Measurements from ENCODE around the gene XPO6.

Gene XPO6

GRCh38 chr16:28068976-28069375, 142.8 kb downstream of the XPO6 start:
- Histone ChIP-seq H3K27me3 (ENCODE audit: control insufficient read depth, insufficient read depth, low read length) (peaks cover 11% of the 10 kb centered on the region), H3K4me1 (ENCODE audit: control insufficient read depth, insufficient read depth, low read length) (no peaks in the 10 kb centered on the region), H3K4me3 (ENCODE audit: low read length) (no peak overlapping the region), H3K36me3 (ENCODE audit: control insufficient read depth, insufficient read depth, low read length) (no peaks in the 10 kb centered on the region), H3K9me3 (ENCODE audit: control insufficient read depth, low read length) (no peaks in the 10 kb centered on the region), H3K9ac (ENCODE audit: low read length) (no peak overlapping the region)

DNA sequence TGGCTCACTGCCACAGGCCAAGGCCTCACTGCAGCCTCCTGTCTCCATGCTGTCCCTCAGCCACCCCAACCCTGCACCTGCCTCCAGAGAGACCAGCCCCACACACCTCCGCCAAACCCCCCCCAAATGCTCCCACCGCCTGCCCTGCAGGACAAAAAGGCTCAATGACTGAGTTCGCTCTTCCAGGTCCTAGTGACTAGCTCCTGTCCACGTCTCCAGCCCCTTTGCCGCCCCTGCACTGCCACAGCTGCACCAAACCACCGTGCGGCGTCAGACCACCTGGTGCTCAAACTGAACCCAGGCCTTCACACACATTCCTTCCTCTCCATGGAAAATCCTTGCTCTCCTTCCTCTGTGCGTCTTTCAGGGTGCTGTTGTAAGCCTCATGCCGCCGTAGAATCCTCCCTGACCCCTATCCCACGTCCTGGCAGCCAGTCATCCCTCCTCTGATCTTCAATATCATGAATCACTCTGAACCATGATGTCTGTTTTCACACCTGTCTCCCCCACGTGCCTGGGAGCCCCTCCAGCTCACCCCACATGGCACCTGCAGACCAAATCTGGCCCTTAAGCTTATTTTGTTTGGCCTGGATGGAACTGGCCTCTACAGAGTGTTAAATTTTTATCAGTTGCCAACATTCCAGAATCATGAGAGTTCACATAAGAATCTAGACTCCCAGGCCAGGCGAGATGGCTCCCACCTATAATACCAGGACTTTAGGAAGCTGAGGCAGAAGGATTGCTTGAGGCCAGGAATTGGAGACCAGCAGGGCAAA, 144.0 kb downstream of the XPO6 start:
- Histone ChIP-seq H3K27me3 (ENCODE audit: control insufficient read depth, insufficient read depth, low read length) (peaks cover 15% of the 10 kb centered on the region), H3K9me3 (ENCODE audit: control insufficient read depth, low read length) (no peaks in the 10 kb centered on the region), H3K4me1 (ENCODE audit: control insufficient read depth, insufficient read depth, low read length) (no peaks in the 10 kb centered on the region), H3K9ac (ENCODE audit: low read length) (no peak overlapping the region), H3K36me3 (ENCODE audit: control insufficient read depth, insufficient read depth, low read length) (no peaks in the 10 kb centered on the region), H3K4me3 (ENCODE audit: low read length) (no peak overlapping the region)

- Histone ChIP-seq H3K4me3 (ENCODE audit: low read length) (no peak overlapping the region), H3K36me3 (ENCODE audit: control insufficient read depth, insufficient read depth, low read length) (no peaks in the 10 kb centered on the region), H3K9ac (ENCODE audit: low read length) (no peak overlapping the region), H3K27me3 (ENCODE audit: control insufficient read depth, insufficient read depth, low read length) (peaks cover 36% of the 10 kb centered on the region), H3K9me3 (ENCODE audit: control insufficient read depth, low read length) (no peaks in the 10 kb centered on the region), H3K4me1 (ENCODE audit: control insufficient read depth, insufficient read depth, low read length) (no peaks in the 10 kb centered on the region)
Measured at GRCh38 chr16:28064706-28065249, 147.0 kb downstream of the XPO6 start.

DNA sequence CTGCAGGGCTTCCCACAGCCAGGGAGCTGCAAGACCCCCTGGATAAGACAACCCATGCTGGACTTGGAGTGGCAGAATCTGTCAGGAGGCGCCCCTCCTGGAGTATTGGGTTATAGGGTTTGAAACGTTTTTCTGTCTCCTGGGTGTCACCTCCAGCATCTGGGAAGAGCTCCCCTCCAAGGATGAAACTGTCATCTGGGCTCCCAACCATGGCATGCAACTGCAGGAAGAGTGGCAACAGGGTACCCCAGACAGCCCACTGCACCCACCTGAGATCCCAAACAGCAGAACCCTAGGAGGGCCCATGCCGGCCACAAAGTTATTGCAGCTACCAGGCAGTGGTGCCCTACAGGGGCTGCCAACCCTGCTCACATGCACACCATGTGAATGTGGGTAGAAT, 147.6 kb downstream of the XPO6 start:
- H3K9ac ChIP-seq (ENCODE audit: low read length): no peak overlapping the region
- H3K9me3 ChIP-seq (ENCODE audit: control insufficient read depth, low read length): no peaks in the 10 kb centered on the region
- no peaks in the 10 kb centered on the region for H3K36me3 ChIP-seq (ENCODE audit: control insufficient read depth, insufficient read depth, low read length)
- peaks cover 39% of the 10 kb centered on the region for H3K27me3 ChIP-seq (ENCODE audit: control insufficient read depth, insufficient read depth, low read length)
- H3K4me3 ChIP-seq (ENCODE audit: low read length): no peak overlapping the region
- H3K4me1 ChIP-seq (ENCODE audit: control insufficient read depth, insufficient read depth, low read length): no peaks in the 10 kb centered on the region

DNA sequence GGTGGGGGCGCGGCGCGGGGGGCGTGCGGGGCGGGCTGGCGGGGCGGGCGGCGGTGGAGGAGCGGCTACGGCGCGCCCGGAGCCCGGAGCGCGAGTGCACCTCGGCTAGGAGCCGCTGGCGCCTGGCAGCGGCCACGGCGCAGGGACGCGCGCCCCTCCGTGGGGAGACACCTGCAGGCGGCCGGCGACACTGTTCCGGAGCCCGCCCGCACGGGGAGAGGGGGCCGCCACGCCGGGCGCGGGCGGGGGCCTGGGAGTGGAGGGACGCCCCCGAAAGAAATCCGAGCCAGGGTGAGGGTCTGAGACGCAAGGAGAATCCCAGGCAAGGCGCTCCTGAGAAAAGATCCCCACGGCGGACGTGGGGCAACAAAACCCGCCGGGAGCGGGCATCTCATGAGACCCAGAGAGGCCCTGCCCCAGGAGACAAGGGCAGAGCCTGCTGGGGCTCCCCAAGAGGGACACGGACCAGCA, 148.1 kb downstream of the XPO6 start, which contains the start of gene GSG1L:
TSS of gene GSG1L (minus strand) at position 124 of the 471 bp plus-strand sequence. CDS start 290 bp downstream, outside the sequence.
- H3K4me3 ChIP-seq (ENCODE audit: low read length): no peak within 1 kb of the TSS
- no peaks in the 10 kb centered on the region for H3K36me3 ChIP-seq (ENCODE audit: control insufficient read depth, insufficient read depth, low read length)
- peaks cover 43% of the 10 kb centered on the region for H3K27me3 ChIP-seq (ENCODE audit: control insufficient read depth, insufficient read depth, low read length)
- no peaks in the 10 kb centered on the region for H3K4me1 ChIP-seq (ENCODE audit: control insufficient read depth, insufficient read depth, low read length)
- no peak within 1 kb of the TSS for H3K9ac ChIP-seq (ENCODE audit: low read length)
- no peaks in the 10 kb centered on the region for H3K9me3 ChIP-seq (ENCODE audit: control insufficient read depth, low read length)

DNA sequence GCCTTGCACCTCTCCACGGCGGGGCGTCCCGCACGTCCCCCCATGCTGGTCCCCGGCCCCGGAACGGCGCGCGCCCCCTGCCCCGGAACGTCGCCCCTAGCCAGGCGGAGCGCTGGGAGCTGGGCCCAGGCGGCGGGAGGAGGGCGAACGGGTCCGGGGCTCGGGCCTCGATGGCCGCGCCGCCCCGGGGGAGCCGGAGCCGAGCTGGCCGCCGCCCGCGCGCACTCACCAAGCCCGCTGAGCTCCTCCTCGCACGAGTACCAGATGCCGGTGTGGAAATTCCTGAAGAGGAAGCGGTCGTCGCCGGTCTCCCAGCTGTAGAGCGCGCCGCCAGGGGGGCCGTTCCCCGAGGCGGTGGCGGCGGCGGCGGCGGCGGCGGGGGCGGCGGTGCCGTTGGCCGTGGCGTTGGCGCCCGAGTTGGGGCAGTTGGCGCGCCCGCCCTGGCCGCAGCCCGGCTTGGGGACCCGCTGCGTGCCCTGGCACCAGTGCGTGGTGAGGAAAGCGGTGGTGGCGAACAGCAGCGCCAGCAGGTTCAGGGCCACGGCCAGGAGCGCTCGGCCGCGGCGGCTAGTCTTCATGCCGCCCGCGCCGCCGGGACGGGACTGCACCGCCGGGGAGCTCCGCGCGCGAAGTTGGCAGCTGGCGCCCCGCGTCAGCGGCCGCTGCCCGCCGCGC, 148.8 kb downstream of the XPO6 start:
- no peak overlapping the region for H3K4me3 ChIP-seq (ENCODE audit: low read length)
- no peaks in the 10 kb centered on the region for H3K36me3 ChIP-seq (ENCODE audit: control insufficient read depth, insufficient read depth, low read length)
- no peaks in the 10 kb centered on the region for H3K4me1 ChIP-seq (ENCODE audit: control insufficient read depth, insufficient read depth, low read length)
- H3K9ac ChIP-seq (ENCODE audit: low read length): no peak overlapping the region
- H3K27me3 ChIP-seq (ENCODE audit: control insufficient read depth, insufficient read depth, low read length): peaks cover 43% of the 10 kb centered on the region
- no peaks in the 10 kb centered on the region for H3K9me3 ChIP-seq (ENCODE audit: control insufficient read depth, low read length)

DNA sequence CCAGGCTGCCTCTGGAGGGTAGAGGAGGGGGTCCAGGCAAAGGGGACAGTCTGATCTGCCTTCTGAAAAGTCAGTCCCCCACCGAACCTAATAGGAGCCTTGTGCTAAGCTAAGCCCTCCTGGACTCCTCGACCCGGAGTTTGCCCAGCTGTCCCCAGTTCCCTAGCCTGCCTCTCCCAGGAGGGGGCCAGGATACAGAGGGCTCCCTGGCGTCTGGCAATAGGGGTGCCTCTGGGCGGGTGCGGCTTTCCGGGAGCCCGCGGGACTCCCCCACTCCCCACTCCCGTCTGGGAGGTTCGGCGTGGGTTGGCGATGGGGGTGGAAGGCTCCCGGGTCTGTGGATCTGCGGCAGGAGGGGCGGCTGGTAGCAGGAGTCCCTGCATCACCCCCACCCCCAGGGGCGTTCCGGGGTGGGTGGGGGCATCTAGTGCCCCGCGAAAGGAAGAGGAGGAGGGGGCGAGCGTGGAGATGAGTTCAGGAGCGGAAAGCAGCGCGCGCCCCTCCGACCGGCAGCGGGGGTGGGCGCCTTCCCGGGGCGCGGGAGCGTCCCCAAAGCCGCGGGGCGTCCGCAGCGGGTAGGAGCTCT, 149.4 kb downstream of the XPO6 start:
- Histone ChIP-seq H3K36me3 (ENCODE audit: control insufficient read depth, insufficient read depth, low read length) (no peaks in the 10 kb centered on the region), H3K9me3 (ENCODE audit: control insufficient read depth, low read length) (no peaks in the 10 kb centered on the region), H3K27me3 (ENCODE audit: control insufficient read depth, insufficient read depth, low read length) (peaks cover 43% of the 10 kb centered on the region), H3K4me1 (ENCODE audit: control insufficient read depth, insufficient read depth, low read length) (no peaks in the 10 kb centered on the region), H3K9ac (ENCODE audit: low read length) (no peak overlapping the region), H3K4me3 (ENCODE audit: low read length) (no peak overlapping the region)

- no peak overlapping the region for H3K4me3 ChIP-seq (ENCODE audit: low read length)
- H3K9me3 ChIP-seq (ENCODE audit: control insufficient read depth, low read length): no peaks in the 10 kb centered on the region
- H3K36me3 ChIP-seq (ENCODE audit: control insufficient read depth, insufficient read depth, low read length): no peaks in the 10 kb centered on the region
- H3K27me3 ChIP-seq (ENCODE audit: control insufficient read depth, insufficient read depth, low read length): peaks cover 43% of the 10 kb centered on the region
- H3K4me1 ChIP-seq (ENCODE audit: control insufficient read depth, insufficient read depth, low read length): no peaks in the 10 kb centered on the region
- H3K9ac ChIP-seq (ENCODE audit: low read length): no peak overlapping the region
Measured at GRCh38 chr16:28061352-28062101, 150.2 kb downstream of the XPO6 start.

- Histone ChIP-seq H3K4me3 (ENCODE audit: low read length) (no peak overlapping the region), H3K27me3 (ENCODE audit: control insufficient read depth, insufficient read depth, low read length) (peaks cover 42% of the 10 kb centered on the region), H3K9me3 (ENCODE audit: control insufficient read depth, low read length) (no peaks in the 10 kb centered on the region), H3K9ac (ENCODE audit: low read length) (no peak overlapping the region), H3K36me3 (ENCODE audit: control insufficient read depth, insufficient read depth, low read length) (no peaks in the 10 kb centered on the region), H3K4me1 (ENCODE audit: control insufficient read depth, insufficient read depth, low read length) (no peaks in the 10 kb centered on the region)
Measured at GRCh38 chr16:28059841-28060575, 151.8 kb downstream of the XPO6 start.

DNA sequence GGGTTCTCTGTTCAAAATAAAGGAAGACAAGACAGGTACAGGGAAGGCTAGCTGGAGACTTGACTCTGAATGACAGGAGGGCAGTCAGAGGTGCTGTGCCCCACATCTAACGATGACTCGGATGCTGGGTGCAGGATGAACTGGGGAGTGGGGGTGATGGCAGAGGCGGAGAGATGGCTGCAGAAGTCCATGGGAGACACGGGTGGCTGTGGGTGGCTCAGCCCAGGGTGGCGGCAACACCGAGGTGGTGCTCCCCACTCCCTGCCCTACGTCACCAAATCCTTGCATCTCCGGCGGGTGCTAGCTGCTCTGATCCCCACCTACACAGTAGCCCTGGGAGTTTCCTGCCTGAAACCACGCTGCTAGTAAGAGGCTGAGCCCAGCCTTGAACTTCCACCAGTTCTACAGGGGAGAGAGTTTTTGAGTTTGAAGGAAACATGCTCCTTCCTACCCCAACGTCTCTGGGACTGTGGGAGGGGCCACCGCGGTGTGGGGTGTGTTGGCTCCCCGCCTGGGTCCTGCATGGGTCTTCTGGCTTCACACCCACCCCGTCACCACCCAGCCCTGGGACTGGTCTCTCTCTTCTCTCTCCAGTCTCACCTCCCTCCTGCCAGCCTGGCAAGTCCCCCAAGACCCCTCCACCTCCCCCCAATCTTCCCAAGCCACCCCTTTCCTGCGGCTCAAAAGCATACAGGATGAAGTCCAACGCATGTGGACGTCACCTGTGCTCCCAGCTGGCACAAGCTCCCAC, 152.8 kb downstream of the XPO6 start:
- Histone ChIP-seq H3K36me3 (ENCODE audit: control insufficient read depth, insufficient read depth, low read length) (no peaks in the 10 kb centered on the region), H3K27me3 (ENCODE audit: control insufficient read depth, insufficient read depth, low read length) (peaks cover 32% of the 10 kb centered on the region), H3K4me3 (ENCODE audit: low read length) (no peak overlapping the region), H3K9me3 (ENCODE audit: control insufficient read depth, low read length) (no peaks in the 10 kb centered on the region), H3K4me1 (ENCODE audit: control insufficient read depth, insufficient read depth, low read length) (no peaks in the 10 kb centered on the region), H3K9ac (ENCODE audit: low read length) (no peak overlapping the region)
